HG03520 (cell line): ENCODE results near the gene AATK.

Experiments
- ATAC-seq: cut with Tn5 transposase; IDR thresholded peaks from one replicate; pipeline ENCODE4 v1.9.1; 2021; ENCODE audit warnings: mild to moderate bottlenecking, moderate library complexity; ENCODE audit not compliant: unreplicated experiment

The AATK gene

GRCh38 chr17:81131486-81132196, 34.4 kb downstream of the AATK start:
- ATAC-seq = no peak

DNA sequence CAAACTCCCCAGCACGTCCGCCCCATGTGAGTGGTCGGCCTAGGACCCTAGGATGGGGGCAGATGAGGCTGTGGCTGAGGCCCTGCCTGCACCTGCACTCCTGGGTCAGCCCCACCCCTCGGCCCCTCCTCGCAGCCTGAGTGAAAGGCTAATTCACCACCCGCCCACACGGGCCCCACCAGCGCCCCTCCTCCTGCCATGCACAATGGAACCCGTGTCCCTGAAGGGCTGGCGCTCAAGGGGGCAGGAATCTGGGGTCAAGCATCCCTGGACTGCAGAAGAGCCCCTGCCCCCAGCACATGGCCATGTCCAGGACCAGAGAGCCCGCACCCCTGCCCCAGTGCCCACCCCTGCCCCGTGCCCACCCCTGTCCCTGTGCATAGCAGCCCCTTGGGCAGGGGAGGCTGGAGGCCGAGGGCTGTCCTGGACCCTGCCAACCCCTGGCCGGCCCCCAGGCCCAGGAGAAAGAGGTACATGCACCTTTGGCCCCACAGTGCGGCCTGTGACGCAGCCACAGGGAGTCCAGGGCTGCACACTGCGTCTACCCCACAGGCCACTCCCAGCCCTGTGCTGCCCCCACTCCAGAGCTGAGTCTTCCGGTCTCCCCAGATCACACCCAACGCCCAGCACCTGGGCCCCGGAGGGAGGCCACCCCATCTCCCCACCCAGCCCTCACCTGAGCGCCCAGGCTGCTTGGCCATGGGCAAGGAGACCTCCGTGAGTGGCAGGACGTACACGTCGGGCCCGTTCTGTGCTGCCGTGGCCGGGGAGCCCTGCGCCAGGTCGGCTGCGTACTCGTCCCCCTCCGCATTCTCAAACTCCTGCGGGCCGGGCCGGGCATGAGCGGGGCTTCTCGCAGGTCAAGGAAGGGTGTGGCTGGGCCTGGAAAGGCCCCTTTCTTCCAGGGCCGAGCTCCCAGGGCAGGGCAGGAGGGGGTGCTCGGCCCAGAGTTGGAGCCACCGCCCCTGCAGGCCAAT, 35.3 kb downstream of the AATK start:
- ATAC-seq = no peak

- no peak for ATAC-seq
Observed at GRCh38 chr17:81129711-81130367, 36.2 kb downstream of the AATK start.

GRCh38 chr17:81129289-81129688, 36.7 kb downstream of the AATK start:
- ATAC-seq = no peak

DNA sequence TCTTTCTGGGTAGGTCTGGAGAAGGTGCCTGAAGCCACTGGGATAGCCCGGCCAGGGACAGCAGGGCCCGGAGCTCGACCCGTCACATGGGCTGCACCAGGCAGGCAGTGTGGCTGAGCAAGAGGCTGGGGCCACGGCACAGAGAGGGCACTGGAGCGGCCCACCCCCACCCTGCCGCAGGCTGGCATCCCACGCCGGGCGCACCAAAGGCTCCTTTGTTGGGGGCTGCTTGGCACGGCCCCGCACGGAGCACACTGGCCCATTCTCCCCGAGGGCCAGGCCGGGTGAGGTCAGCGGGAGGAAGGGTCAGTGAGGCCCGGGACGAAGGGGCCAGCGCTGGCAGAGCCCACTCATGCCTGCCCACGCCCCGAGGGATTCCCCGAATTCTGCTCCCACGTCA, 37.2 kb downstream of the AATK start:
- ATAC-seq = no peak

DNA sequence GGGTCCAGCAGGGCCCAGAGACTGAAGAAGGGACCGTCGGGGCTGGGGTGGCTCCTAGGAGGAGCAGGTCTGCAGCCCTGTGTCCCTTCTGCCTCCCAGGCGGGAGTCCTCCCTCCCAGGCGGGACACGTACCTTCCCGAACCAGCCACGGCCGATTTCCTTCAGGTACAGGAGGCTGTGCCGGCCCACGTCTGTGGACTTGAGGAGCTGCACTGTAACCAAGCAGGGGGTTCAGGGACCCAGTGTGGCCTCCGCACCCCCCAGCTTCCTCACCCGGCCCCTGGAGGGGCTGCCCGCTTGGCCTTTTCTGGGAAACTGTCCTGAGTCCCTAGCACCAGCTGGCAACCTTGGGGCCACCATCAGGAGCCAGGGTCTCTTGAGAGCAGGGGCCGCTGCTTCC, 37.7 kb downstream of the AATK start:
- ATAC-seq = no peak

GRCh38 chr17:81127526-81128177, 38.4 kb downstream of the AATK start:
- ATAC-seq = no peak

DNA sequence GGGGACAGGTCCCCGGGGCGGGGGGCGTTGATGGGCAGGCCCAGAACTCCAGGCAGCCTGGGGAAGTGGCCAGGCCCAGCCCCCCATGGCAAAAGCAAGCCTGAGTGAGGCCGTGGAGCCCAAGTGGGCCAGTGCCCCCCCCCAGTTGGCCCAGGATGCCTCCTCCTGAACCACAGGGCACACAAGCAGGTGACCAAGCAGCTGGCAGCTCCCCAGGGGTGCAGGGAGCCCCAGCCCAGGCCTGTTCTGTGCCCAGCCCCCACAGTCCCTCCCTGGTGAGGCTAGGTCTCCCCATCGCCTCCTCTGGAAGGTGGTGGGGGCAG, 38.9 kb downstream of the AATK start:
- no peak for ATAC-seq

GRCh38 chr17:81126281-81127132, 39.5 kb downstream of the AATK start:
- ATAC-seq = no peak

DNA sequence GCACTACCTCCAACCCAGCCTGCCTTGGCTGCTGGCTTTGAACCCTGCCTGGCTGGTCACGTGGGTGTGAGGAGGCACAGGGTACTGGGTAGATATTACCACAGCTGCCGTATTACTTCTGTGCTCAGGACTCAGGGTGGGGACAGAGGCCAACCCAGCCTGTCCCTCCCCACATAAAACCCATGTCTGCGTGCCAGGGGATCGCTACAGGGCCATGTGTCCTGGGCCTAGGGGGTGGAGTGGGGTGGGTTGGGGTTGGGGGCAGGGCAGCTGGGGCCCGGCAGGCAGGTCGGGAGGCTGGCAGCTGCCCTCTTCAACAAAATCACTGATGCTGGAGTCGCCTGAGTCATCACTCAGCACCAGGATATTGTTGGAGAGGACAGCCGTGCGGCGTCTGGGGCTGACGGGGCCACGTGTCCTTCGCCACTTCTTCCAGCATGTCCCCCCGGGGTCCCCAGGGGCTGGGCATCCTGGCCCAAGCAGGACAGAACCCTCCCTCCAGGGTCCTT, 40.4 kb downstream of the AATK start:
- ATAC-seq = no peak

DNA sequence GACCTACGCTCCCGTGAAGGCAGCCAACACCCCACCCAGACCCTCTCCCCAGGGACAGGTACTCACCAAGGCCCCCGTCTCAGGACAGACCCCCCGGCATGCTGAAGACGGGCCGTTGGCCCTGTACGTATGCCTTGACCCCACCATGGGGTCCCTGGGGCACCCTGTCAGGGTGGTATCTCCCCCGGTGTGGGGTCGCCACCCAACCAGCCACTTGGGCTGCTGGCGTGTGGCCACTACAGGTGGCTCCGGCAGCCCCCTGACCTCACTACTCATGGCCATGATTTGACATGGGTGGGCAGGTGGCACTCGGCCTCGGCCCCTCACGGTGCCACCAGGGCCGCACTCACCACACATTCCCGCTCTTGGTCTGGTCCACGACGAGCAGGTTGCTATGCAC, 41.6 kb downstream of the AATK start:
- no peak for ATAC-seq

DNA sequence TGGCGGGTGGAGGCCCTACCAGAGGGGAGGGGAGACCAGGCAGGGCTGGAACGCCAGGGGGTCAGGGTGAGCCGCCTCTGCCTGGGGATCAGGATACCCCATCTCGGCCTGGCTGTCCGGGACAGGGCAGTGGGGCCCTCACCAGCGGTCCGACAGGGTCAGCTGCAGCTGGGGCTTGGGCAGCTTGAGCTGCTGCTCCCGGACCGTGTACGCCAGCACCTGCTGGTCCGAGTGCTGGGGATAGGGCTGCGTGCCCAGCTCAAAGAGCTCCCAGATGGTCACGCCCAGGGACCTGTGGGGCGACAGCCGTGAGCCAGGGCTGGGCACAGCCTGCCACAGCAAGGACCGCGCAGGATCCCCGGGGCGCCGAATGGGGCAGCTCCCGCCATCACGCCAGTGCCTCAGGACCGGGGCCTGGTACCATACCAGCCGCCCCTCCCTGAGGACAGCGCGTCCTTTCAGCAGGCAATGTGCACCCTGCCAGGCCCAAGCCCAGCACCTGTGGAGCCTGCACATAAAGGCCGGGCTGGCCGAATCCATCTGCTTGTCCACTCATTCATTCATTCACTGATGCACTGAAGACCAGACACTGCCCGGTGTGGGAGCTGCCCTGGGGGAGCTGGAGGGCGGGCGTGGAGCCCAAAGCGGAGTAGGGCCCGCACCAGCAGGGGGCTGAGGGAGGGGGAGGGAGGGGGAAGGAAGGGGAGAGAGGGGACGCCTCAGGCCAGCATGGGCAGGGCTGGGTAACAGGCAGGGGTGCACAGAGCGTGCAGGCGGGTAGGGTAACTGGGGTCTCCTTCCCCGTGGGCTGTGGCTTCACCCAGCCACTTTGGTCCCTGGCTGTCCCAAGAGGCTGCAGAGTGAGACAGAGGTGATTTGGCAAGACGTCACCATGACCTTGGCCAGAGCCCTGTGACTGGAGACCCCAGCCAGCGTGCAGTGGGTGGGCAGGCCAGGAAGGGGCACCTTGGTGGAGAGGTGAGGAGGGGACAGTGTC, 42.7 kb downstream of the AATK start:
- ATAC-seq = no peak

DNA sequence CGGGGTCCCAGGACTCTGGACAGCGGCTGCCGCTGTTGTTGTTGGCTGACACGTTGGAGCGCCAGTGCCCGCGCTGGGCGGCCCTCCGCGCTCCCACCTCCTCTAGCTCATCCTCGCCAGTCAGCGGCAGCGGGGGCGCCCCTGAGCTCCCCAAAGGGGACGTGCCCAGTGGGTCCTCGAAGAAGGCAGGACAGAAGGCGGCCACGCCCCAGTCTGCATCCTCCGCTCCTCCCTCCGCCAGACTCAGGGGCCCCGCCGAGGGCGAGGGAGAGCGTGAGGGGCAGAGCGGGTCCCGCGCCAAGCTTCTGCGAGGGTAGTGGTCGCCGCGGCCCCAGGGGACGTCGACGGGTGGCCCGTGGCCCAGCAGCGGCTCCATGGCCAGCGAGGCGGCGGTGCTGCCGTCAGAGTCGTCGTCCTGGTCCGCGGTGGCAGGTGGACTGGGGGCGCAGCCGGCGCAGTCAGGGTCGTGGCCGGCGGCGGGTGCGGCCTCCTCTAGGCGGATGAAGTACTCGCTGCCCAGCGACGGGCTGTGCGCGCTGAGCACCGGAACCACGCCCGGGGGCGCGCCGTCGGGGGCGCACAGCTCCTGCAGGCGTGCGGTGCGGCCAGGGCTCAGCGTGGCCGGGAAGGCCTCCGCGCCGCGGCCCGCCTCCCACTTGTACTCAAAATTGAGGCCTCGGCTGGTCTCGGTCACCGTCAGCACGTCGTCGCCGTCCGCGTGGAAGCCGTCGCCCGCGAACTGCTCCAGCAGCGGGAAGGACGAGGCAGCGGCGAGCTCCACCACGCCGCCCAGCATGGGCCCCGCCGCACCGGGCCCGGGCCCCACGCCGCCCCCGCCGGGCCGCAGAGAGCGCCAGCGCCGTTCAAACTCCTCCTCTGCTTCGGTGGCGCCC, 43.9 kb downstream of the AATK start:
- ATAC-seq = no peak

DNA sequence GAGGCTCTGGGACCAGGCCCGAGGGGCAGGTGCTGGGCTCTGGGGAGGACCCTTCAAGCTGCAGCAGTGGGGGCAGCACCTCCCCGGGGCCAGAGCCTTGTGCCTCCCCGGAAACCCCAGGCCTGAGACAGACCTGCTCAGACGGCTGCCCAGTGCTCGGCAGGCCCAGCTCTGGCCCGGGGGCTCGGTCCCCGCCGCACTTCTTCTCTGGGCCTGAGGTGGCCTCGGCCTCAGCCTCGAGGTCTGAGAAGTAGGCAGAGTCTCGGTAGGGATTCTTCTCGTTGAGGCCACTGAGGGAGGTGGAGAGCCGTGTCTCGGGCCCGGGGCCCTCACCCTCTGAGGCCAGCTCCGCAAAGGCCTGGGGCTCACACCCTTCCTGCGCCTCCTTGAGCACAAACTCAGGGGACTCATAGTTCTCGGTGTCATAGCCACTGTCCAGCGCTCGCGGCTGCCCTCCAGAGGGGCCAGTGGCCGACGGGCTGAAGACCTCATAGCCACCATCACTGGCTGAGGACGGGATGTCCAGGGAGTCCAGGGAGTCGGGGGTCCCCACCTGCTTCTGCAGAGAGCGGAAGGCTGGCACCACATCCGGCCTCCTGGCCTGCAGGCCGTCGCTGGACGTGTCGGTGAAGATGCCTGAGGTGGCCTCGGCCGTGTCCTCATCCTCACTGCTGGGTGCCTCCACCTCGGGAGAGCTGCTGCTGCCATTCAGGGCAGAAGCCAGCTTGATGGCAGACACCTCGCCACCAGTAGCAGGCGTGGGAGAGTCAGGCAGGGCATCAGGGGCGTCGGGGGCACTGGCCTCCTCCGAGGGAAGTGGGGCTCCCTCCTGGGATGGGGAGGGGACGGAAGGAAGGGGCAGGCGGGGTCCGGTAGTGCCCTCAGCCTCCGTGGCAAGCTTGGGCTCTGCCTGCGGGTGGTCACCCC, 45.1 kb downstream of the AATK start:
- no peak for ATAC-seq

GRCh38 chr17:81120149-81120484, 45.9 kb downstream of the AATK start:
- no peak for ATAC-seq

- no peak for ATAC-seq
Observed at GRCh38 chr17:81119223-81120148, 46.5 kb downstream of the AATK start.
